ENCODE results near the gene ATL1. TPM values are rescaled to one million over a fixed set of nuclear protein-coding genes. Genes with fewer than 3 reads are reported as not detected.

The ATL1 gene
- total RNA-seq, 2 donors from 2014 or later, result 0.88 to 1.7 TPM

- Mint-ChIP-seq H3K27me3 (ENCODE audit: insufficient read depth) (no peaks in the 10 kb centered on the region), H3K4me1 (peaks cover 18% of the 10 kb centered on the region), H3K27ac (no peak overlapping the region), H3K36me3 (ENCODE audit: low read depth) (peaks cover 20% of the 10 kb centered on the region), H3K9me3 (no peaks in the 10 kb centered on the region), H3K4me3 (no peak overlapping the region)
- TF ChIP-seq, protein P1, sequence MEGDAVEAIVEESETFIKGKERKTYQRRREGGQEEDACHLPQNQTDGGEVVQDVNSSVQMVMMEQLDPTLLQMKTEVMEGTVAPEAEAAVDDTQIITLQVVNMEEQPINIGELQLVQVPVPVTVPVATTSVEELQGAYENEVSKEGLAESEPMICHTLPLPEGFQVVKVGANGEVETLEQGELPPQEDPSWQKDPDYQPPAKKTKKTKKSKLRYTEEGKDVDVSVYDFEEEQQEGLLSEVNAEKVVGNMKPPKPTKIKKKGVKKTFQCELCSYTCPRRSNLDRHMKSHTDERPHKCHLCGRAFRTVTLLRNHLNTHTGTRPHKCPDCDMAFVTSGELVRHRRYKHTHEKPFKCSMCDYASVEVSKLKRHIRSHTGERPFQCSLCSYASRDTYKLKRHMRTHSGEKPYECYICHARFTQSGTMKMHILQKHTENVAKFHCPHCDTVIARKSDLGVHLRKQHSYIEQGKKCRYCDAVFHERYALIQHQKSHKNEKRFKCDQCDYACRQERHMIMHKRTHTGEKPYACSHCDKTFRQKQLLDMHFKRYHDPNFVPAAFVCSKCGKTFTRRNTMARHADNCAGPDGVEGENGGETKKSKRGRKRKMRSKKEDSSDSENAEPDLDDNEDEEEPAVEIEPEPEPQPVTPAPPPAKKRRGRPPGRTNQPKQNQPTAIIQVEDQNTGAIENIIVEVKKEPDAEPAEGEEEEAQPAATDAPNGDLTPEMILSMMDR (conservative IDR thresholded peaks at IDR 0.05), result no peak
- WGBS, 2 experiments (ENCODE audit: insufficient coverage in 1 of 2, insufficient read length in 1 of 2), result 90 to 93% methylated on average over 2 to 3 of the region's 5 CpGs
- Histone ChIP-seq H3K27ac (ENCODE audit: low read depth, low read length) (no peak overlapping the region), H3K36me3 (ENCODE audit: control insufficient read depth, insufficient read depth, low read length) (no peaks in the 10 kb centered on the region), H3K4me1 (ENCODE audit: control insufficient read depth, insufficient read depth, low read length) (no peaks in the 10 kb centered on the region), H3K27me3 (ENCODE audit: control insufficient read depth, insufficient read depth, low read length, poor library complexity, severe bottlenecking) (no peaks in the 10 kb centered on the region), H3K9me3 (ENCODE audit: control insufficient read depth, low read length) (no peaks in the 10 kb centered on the region), H3K9ac (ENCODE audit: extremely low read depth, low read length, poor library complexity, severe bottlenecking) (no peak overlapping the region), H3K4me3 (ENCODE audit: low read length) (no peak overlapping the region)
- no peak for DNase-seq
These were observed 36.5 kb upstream of the ATL1 start for GRCh38 chr14:50523271-50524041.

GRCh38 chr14:50524060-50524459 lies 35.9 kb upstream of the ATL1 start:
- H3K27ac Mint-ChIP-seq, result no peak overlapping the region
- Histone ChIP-seq H3K9me3 (ENCODE audit: control insufficient read depth, low read length) (no peaks in the 10 kb centered on the region), H3K4me1 (ENCODE audit: control insufficient read depth, insufficient read depth, low read length) (no peaks in the 10 kb centered on the region), H3K4me3 (ENCODE audit: low read length) (no peak overlapping the region), H3K9ac (ENCODE audit: extremely low read depth, low read length, poor library complexity, severe bottlenecking) (no peak overlapping the region), H3K27me3 (ENCODE audit: control insufficient read depth, insufficient read depth, low read length, poor library complexity, severe bottlenecking) (no peaks in the 10 kb centered on the region), H3K27ac (ENCODE audit: low read depth, low read length) (no peak overlapping the region), H3K36me3 (ENCODE audit: control insufficient read depth, insufficient read depth, low read length) (no peaks in the 10 kb centered on the region)
- WGBS, 2 experiments (ENCODE audit: insufficient coverage in 1 of 2, insufficient read length in 1 of 2), result 96 to 100% methylated on average over 2 of the region's 2 CpGs
- no peak for DNase-seq
- no peaks in the 10 kb centered on the region for H3K27me3 Mint-ChIP-seq (ENCODE audit: insufficient read depth)
- TF ChIP-seq, protein P1 (conservative IDR thresholded peaks at IDR 0.05), result no peak
- peaks cover 18% of the 10 kb centered on the region for H3K4me1 Mint-ChIP-seq
- no peak overlapping the region for H3K4me3 Mint-ChIP-seq
- H3K36me3 Mint-ChIP-seq (ENCODE audit: low read depth), result peaks cover 22% of the 10 kb centered on the region
- no peaks in the 10 kb centered on the region for H3K9me3 Mint-ChIP-seq

DNA sequence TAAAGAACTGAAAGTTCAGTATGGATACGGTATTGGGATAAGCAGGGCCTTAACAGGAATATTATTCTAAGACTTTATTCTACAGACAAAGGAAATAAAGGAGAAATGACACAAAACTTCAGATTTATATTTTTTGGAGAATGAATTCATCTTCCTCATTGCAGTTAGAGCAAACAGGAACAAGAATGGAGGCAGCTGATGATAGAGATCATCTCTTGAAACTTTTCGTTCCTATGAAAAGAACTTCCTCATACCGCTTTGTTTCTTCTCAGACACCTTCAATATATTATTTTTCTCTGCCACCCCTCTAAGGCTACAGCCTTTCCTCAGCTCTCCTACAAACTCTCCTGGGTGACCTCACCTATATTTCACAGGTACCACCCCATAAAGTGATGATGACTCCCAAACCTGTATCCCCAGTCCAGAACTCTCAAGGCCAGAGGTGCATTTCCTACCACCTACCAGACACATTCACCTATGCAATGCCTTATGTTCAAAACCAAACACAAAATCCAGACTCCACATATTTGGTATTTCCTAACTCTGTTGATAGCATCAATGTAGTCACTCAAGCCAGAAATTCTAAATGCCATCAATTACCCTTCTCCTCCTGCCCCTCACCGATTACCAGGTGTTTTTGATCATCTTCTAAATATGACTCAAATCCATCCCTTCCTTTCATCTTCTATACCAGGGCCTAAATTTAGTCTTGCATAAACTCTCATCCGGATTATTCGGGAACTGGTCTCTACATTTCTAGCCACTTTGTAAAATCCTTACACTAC lies 35.0 kb upstream of the ATL1 start:
- no peak overlapping the region for H3K27ac Mint-ChIP-seq
- peaks cover 21% of the 10 kb centered on the region for H3K36me3 Mint-ChIP-seq (ENCODE audit: low read depth)
- no peak overlapping the region for H3K4me3 Mint-ChIP-seq

More for the DNA sequence above, 35.0 kb upstream of the ATL1 start:
- Histone ChIP-seq H3K9me3 (ENCODE audit: control insufficient read depth, low read length) (no peaks in the 10 kb centered on the region), H3K4me3 (ENCODE audit: low read length) (no peak overlapping the region), H3K9ac (ENCODE audit: extremely low read depth, low read length, poor library complexity, severe bottlenecking) (no peak overlapping the region), H3K27ac (ENCODE audit: low read depth, low read length) (no peak overlapping the region), H3K4me1 (ENCODE audit: control insufficient read depth, insufficient read depth, low read length) (no peaks in the 10 kb centered on the region), H3K27me3 (ENCODE audit: control insufficient read depth, insufficient read depth, low read length, poor library complexity, severe bottlenecking) (no peaks in the 10 kb centered on the region), H3K36me3 (ENCODE audit: control insufficient read depth, insufficient read depth, low read length) (no peaks in the 10 kb centered on the region)
- H3K4me1 Mint-ChIP-seq, result peaks cover 25% of the 10 kb centered on the region
- H3K27me3 Mint-ChIP-seq (ENCODE audit: insufficient read depth), result no peaks in the 10 kb centered on the region
- TF ChIP-seq, protein P1 (conservative IDR thresholded peaks at IDR 0.05), result no peak
- no peaks in the 10 kb centered on the region for H3K9me3 Mint-ChIP-seq
- no peak for DNase-seq
- WGBS, 2 experiments (ENCODE audit: insufficient coverage in 1 of 2, insufficient read length in 1 of 2), result 97% methylated on average over 5 to 6 of the region's 6 CpGs
